Astrocyte (in vitro differentiated cells and primary cell): ENCODE data around the gene ATIC.

Experiments
- EZH2 ChIP-seq: IDR thresholded peaks from 2 replicates; pipeline ENCODE4 v1.6.1; 2012; ENCODE audit warnings: mild to moderate bottlenecking, low read length, inconsistent platforms; ENCODE audit not compliant: insufficient read depth
- TF ChIP-seq, protein P1 (sequence below): IDR thresholded peaks from 2 replicates; pipeline ENCODE4 v1.5.1; 2011; ENCODE audit warnings: low read depth, mild to moderate bottlenecking, inconsistent platforms, low read length, moderate library complexity; ENCODE audit not compliant: insufficient read depth

DNA sequence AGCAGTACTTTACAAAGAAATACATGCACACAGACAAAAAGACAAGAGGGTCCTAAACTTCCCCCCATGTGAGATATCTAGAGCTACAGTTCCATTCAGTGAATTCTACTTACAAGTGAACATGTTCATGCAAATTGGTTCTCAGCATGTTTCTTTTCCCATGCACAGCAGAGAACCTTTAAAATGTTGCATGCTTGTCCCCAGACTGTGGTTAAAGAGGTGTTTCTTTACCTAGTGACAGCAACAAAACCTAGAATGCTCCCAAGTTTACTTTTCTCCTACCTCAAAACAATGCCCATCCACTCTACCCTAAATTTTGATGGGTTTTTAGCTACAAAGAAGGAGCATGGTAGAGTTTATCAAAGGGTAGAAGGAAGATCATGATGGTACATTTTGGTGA lies 80.3 kb downstream of the ATIC start:
- TF ChIP-seq EZH2, result no peak
- TF ChIP-seq, protein P1, sequence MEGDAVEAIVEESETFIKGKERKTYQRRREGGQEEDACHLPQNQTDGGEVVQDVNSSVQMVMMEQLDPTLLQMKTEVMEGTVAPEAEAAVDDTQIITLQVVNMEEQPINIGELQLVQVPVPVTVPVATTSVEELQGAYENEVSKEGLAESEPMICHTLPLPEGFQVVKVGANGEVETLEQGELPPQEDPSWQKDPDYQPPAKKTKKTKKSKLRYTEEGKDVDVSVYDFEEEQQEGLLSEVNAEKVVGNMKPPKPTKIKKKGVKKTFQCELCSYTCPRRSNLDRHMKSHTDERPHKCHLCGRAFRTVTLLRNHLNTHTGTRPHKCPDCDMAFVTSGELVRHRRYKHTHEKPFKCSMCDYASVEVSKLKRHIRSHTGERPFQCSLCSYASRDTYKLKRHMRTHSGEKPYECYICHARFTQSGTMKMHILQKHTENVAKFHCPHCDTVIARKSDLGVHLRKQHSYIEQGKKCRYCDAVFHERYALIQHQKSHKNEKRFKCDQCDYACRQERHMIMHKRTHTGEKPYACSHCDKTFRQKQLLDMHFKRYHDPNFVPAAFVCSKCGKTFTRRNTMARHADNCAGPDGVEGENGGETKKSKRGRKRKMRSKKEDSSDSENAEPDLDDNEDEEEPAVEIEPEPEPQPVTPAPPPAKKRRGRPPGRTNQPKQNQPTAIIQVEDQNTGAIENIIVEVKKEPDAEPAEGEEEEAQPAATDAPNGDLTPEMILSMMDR, result no peak
